ENCODE results near the gene PLEKHD1.

Gene PLEKHD1

GRCh38 chr14:69532561-69533340, 48.2 kb downstream of the PLEKHD1 start:
- TF ChIP-seq RAD21 (IDR thresholded peaks at IDR 0.05; ENCODE audit: low read depth), result no peak
- TF ChIP-seq USF1 (IDR thresholded peaks at IDR 0.05), result no peak
- no peak for TF ChIP-seq EP300 (IDR thresholded peaks at IDR 0.05; ENCODE audit: borderline replicate concordance)
- TF ChIP-seq NFIC (IDR thresholded peaks at IDR 0.05), result no peak
- TF ChIP-seq ZBTB7A (IDR thresholded peaks at IDR 0.05; ENCODE audit: low read depth), result no peak
- no peak for TF ChIP-seq CREB1 (IDR thresholded peaks at IDR 0.05; ENCODE audit: low read depth)
- no peak for TF ChIP-seq TCF12 (IDR thresholded peaks at IDR 0.05; ENCODE audit: low read depth)
- TF ChIP-seq FOXM1 (IDR thresholded peaks at IDR 0.05; ENCODE audit: borderline replicate concordance, low read depth), result no peak
- no peak for TF ChIP-seq CEBPB (IDR thresholded peaks at IDR 0.05)
- no peak for TF ChIP-seq TAF1 (IDR thresholded peaks at IDR 0.05; ENCODE audit: low read depth)
- no peak for TF ChIP-seq REST (IDR thresholded peaks at IDR 0.05; ENCODE audit: low read depth)
- TF ChIP-seq MAX (IDR thresholded peaks at IDR 0.05), result no peak
- no peak for TF ChIP-seq YY1 (IDR thresholded peaks at IDR 0.05; ENCODE audit: low read depth)
- TF ChIP-seq EGR1 (IDR thresholded peaks at IDR 0.05), result no peak
- no peak for TF ChIP-seq TEAD4 (IDR thresholded peaks at IDR 0.05)

GRCh38 chr14:69535230-69535848, 50.8 kb downstream of the PLEKHD1 start:
- TF ChIP-seq ZBTB7A (IDR thresholded peaks at IDR 0.05; ENCODE audit: low read depth) (no peak), TEAD4 (IDR thresholded peaks at IDR 0.05) (peak; percentile 35; the same call in 1 of the 2 replicates), MAX (IDR thresholded peaks at IDR 0.05) (no peak), RAD21 (IDR thresholded peaks at IDR 0.05; ENCODE audit: low read depth) (peak; percentile 82)

- TF ChIP-seq RAD21 (IDR thresholded peaks at IDR 0.05; ENCODE audit: low read depth) (no peak), MAX (IDR thresholded peaks at IDR 0.05) (no peak), EGR1 (IDR thresholded peaks at IDR 0.05) (no peak), ZBTB7A (IDR thresholded peaks at IDR 0.05; ENCODE audit: low read depth) (no peak), TCF12 (IDR thresholded peaks at IDR 0.05; ENCODE audit: low read depth) (no peak), TEAD4 (IDR thresholded peaks at IDR 0.05) (no peak), USF1 (IDR thresholded peaks at IDR 0.05) (no peak), YY1 (IDR thresholded peaks at IDR 0.05; ENCODE audit: low read depth) (no peak), TAF1 (IDR thresholded peaks at IDR 0.05; ENCODE audit: low read depth) (no peak), REST (IDR thresholded peaks at IDR 0.05; ENCODE audit: low read depth) (no peak), FOXM1 (IDR thresholded peaks at IDR 0.05; ENCODE audit: borderline replicate concordance, low read depth) (no peak), NFIC (IDR thresholded peaks at IDR 0.05) (no peak), CEBPB (IDR thresholded peaks at IDR 0.05) (no peak)
Measured at GRCh38 chr14:69536971-69537370, 52.4 kb downstream of the PLEKHD1 start.

- TF ChIP-seq ZBTB7A (IDR thresholded peaks at IDR 0.05; ENCODE audit: low read depth) (no peak), FOXM1 (IDR thresholded peaks at IDR 0.05; ENCODE audit: borderline replicate concordance, low read depth) (no peak), REST (IDR thresholded peaks at IDR 0.05; ENCODE audit: low read depth) (no peak), EP300 (IDR thresholded peaks at IDR 0.05; ENCODE audit: borderline replicate concordance) (no peak), RAD21 (IDR thresholded peaks at IDR 0.05; ENCODE audit: low read depth) (no peak), TEAD4 (IDR thresholded peaks at IDR 0.05) (no peak), TCF12 (IDR thresholded peaks at IDR 0.05; ENCODE audit: low read depth) (no peak), EGR1 (IDR thresholded peaks at IDR 0.05) (no peak), CREB1 (IDR thresholded peaks at IDR 0.05; ENCODE audit: low read depth) (no peak), NFIC (IDR thresholded peaks at IDR 0.05) (no peak), MAX (IDR thresholded peaks at IDR 0.05) (no peak), CEBPB (IDR thresholded peaks at IDR 0.05) (no peak)
Measured at GRCh38 chr14:69537900-69538299, 53.4 kb downstream of the PLEKHD1 start.
